ENCODE results near the gene GPRIN3.

GPRIN3 gene

DNA sequence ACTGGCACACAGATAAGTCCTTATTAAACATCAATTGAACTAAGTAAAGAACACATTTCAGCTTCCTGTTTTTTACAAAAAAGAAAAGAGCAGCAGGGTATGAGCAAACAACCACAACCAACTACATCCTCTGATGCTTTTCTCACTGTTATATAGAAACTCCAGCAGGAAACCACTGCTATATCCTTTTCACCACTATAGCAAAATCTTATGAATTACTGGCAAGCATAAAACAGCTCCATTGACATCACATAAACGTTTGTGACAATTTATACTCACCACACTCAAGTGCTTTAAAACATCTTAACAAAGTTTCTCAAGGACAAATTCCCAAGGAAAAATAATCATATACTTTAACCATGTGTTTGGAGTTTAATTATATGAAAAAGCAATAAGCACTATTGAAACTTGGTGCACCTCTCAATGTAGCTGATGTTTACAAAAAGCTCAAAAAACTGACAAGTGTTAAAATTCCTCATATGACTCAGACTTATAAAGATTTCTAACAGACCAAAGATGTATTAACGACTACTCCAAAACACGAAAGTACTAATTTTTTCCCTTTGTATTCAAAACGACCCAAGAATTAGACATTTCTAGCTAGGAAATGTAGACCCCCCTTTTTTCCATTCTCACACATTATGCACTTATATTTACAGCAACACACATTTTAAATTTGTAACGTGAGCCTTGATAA is 12.9 kb downstream of the GPRIN3 start:
- in situ Hi-C loops (cut with HindIII; ENCODE audit: low sequenced_read_pairs) = no loop called here

GRCh38 chr4:89293299-89293698 is 14.3 kb downstream of the GPRIN3 start:
- in situ Hi-C loops (cut with HindIII; ENCODE audit: low sequenced_read_pairs) = no loop called here

DNA sequence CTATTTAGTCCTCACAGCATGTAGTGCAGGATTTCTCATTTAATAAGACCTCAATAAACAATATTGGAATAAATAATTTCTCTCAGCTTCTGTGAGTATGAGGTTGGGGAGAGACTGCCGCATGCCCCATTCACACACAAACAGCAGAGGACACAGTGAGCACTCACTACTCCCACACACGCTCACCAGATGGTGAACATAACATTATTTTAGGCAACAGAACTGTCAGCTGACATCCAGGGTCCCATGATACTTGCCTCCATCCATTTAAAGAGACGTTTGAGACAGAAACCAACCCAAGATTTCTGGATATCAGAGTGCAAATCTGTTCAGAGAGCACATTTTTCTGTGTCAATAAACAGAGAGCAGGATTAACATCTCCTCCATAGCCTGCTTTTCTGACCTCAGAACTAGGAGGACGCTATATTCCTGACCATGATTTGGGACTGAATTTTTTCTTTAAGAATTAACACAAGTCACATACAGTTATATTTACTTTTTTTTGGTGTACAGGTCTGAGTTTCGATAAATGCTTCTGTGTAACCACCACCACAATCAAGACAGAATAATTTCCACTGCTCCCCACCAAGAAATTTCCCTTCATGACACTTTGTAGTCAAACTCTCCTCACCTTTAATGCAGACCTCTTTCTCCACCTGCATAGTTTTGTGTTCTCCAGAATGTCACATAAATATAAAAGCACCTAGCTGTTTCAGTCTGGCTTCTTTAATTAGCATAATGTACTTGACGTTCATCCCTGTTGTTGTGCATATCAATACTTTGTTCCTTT is 16.7 kb downstream of the GPRIN3 start:
- in situ Hi-C loops (cut with HindIII; ENCODE audit: low sequenced_read_pairs) = no loop called here

DNA sequence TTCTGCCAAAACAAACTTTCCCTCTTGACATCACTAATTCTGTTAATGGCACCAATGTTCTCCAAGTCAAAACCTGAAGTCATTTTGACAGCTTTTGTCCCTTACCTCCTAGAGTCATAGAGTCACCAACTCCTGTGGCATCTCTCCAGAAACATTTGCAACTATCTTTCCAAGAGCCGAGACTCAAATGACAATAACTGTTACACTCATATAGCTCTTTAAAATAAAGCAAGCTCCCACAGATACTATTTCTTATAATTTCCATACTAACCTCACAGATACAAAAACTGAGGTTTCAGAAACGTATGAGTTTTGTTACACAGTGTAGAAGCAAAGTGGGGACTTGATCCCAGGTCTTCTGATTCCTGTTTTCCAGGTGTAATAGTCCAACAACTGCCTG is 18.3 kb downstream of the GPRIN3 start:
- in situ Hi-C loops (cut with HindIII; ENCODE audit: low sequenced_read_pairs) = no loop called here

DNA sequence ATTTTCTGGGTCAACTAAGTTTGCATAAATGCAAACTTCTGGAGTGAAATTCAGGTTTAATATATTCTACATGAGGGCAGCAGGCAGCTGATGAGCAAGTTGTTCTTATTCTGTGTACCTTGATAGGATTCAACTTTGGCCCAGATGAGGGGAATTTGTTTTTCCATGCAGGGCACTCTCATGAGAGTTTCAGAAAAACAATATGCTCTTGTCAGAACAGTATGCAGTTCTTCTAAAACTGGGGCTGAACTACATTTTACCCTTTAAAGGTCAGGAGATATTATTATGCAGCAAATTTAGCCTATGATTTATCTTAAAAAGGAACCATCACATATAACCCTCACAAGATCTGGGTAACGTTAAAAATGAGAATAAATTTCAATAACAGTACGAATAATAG is 19.2 kb downstream of the GPRIN3 start:
- in situ Hi-C loops (cut with HindIII; ENCODE audit: low sequenced_read_pairs) = no loop called here

- in situ Hi-C loops (cut with HindIII; ENCODE audit: low sequenced_read_pairs) = no loop called here
These were observed 19.7 kb downstream of the GPRIN3 start for GRCh38 chr4:89287945-89288344.

DNA sequence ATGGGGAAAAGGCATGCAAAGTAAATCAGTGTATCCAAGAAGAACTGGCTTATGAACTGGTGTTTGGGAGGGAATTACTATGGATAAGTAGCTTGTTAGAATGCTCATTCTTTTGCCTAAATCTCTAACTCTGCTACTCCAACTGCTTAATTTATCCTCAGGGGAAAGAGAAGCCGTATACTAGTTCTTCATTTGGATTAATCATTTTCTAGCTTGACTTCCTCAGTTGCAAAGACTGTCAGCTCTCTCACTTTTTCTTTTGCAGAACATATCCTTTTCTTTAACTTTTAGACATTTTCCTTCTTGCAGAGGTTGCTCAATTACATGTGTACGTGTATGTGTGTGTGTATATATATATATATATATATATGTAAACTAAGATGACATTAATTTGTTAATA is 21.9 kb downstream of the GPRIN3 start:
- in situ Hi-C loops (cut with HindIII; ENCODE audit: low sequenced_read_pairs) = no loop called here

- in situ Hi-C loops (cut with HindIII; ENCODE audit: low sequenced_read_pairs) = no loop called here
These were observed 22.8 kb downstream of the GPRIN3 start for GRCh38 chr4:89284828-89285227.

DNA sequence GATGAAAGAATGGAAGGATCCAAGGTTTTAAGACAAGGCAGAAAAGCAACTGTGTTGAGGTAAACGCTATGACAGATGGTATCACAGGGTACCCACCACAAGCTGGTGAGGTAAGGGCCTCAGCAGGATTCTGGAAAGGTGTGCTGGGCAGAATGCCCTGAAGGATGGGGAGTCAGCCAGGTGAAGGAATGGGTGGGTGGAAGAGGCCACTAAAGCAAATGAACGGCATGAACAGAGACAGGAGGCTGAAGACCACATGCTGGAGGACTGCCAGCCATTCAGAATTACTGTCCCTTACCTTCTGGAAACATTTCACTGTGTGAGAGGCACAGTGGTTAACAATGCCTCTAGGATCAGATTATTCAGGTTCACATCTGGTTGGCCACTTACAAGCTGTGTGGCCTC is 23.6 kb downstream of the GPRIN3 start:
- in situ Hi-C loops (cut with HindIII; ENCODE audit: low sequenced_read_pairs) = no loop called here

DNA sequence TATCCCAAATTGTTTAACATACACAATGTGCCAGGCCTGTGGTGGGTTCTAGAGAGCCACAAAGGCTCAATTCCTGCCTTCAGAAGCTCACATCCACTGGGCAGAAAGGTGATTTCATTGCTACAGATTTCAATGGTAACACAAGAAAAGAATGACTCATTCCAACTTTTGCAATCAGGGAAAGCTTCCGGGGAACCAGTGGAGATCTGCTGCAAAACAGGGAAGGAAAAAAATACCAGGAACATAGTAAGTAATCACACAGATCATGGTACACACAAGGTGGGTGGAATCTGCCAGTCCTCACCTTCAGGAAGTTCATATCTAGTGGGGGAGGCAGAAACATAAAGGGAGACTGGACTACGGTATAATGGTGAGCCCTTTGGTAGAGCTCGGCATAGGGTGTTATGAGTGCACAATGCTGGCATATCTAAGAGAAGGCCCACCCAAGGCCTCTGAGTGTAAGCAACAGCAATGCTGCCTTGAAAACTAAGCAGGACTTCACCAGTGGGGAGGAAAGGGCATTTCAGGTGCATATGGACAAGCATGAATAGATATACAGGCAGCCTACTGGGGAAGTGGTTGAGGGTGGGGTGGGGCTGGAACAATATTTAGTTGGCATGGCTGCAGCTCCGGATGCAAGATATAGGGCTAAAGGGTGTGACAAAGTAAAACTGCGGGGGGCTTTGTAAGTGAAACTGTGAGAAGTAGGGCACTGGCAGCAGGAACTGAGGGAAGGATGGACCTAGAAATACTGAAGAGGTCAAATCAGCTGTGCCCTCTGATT is 24.2 kb downstream of the GPRIN3 start:
- in situ Hi-C loops (cut with HindIII; ENCODE audit: low sequenced_read_pairs) = no loop called here

DNA sequence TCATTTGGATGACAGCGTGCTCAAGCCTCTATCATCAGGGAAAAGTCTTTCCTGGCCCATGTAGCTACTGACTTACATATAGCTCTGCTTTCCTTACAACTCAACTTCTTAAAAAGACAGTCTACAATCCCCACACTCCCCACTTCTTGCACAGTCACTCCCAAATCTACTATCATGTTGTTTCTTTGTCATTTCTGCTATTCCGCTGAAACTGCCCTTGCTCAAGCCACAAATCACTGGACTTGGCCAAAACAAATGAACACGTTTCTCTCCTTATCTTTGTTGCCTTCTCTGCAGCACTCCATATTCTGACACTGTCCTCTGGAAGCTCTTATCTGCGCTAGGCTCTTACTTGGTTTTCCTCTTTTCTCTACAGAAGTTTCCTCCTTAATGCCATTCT is 28.2 kb downstream of the GPRIN3 start:
- in situ Hi-C loops (cut with HindIII; ENCODE audit: low sequenced_read_pairs) = no loop called here

- in situ Hi-C loops (cut with HindIII; ENCODE audit: low sequenced_read_pairs) = no loop called here
These were observed 30.2 kb downstream of the GPRIN3 start for GRCh38 chr4:89277412-89277811.

DNA sequence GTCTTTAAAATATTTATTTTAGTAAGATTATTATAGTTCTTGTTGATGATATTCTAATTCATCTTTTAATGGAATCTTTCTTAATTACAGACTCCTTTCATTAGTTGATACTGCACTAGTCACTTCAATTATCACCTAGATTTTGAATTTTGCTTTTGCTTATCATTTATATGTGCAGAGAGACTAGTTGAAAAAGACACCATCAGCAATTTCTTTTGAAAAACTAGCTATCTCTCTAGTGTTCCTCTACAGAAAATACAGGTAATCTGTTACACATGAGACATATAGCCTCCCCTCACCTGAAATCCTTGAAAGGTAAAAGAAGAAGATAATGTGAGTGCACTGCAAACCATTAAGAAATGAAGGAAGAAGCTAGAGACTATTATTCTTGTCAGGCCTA is 31.3 kb downstream of the GPRIN3 start:
- in situ Hi-C loops (cut with HindIII; ENCODE audit: low sequenced_read_pairs) = no loop called here

- in situ Hi-C loops (cut with HindIII; ENCODE audit: low sequenced_read_pairs) = no loop called here
These were observed 32.0 kb downstream of the GPRIN3 start for GRCh38 chr4:89275587-89275986.

- in situ Hi-C loops (cut with HindIII; ENCODE audit: low sequenced_read_pairs) = loop anchor here (25.0 kb wide), 1 partner anchor 639 kb away; no protein-coding TSS in a partner anchor
These were observed 33.9 kb downstream of the GPRIN3 start for GRCh38 chr4:89273741-89274141.

GRCh38 chr4:89270792-89271191 is 36.8 kb downstream of the GPRIN3 start:
- in situ Hi-C loops (cut with HindIII; ENCODE audit: low sequenced_read_pairs) = loop anchor here (25.0 kb wide), 1 partner anchor 642 kb away; no protein-coding TSS in a partner anchor

DNA sequence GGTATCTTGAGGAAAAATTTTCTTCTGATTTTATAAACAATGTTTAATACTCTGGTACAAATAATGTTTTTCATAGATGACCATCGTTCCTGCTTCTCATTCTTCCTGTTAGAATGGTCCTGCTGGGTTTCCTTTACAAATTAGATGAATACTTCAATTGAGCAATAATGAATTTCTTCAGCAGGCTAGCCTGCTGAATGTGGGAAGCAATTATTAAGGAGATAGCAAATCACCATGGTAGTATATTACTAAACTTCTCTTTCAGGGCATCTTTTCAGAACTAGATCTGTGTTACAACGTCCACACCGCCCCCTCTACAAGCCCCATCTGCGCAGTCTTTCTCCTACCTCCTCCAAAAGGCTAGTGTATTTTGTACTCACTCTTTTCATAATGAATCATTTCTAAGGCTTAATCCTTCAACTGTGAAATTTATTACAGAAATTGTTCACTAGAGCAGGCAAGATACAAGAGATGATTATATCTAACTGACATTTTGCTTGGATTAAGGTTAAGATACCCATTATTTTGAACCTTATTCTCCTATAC is 38.4 kb downstream of the GPRIN3 start:
- in situ Hi-C loops (cut with HindIII; ENCODE audit: low sequenced_read_pairs) = loop anchor here (25.0 kb wide), 1 partner anchor 643 kb away; no protein-coding TSS in a partner anchor

DNA sequence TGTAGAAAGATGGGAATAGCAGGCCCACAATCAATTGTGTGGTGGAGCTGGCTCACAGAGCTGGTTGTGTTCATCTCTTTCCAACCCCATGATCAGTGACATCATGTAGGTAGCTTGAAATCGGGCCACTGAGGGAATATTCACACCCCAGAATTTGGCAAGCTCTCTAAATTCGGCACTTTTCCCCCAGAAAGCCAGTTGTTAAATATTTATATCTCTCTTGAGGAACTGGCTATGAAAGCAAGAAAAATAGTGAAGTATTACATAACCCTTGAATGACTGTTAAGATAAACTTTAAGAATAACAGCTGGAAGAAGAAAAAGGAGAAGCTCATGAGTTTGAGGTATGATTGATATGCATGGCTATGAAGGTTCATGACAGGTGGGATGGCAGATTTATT is 38.9 kb downstream of the GPRIN3 start:
- in situ Hi-C loops (cut with HindIII; ENCODE audit: low sequenced_read_pairs) = loop anchor here (25.0 kb wide), 1 partner anchor 644 kb away; no protein-coding TSS in a partner anchor

- in situ Hi-C loops (cut with HindIII; ENCODE audit: low sequenced_read_pairs) = loop anchor here (25.0 kb wide), 1 partner anchor 644 kb away; no protein-coding TSS in a partner anchor
These were observed 39.8 kb downstream of the GPRIN3 start for GRCh38 chr4:89267846-89268245.

DNA sequence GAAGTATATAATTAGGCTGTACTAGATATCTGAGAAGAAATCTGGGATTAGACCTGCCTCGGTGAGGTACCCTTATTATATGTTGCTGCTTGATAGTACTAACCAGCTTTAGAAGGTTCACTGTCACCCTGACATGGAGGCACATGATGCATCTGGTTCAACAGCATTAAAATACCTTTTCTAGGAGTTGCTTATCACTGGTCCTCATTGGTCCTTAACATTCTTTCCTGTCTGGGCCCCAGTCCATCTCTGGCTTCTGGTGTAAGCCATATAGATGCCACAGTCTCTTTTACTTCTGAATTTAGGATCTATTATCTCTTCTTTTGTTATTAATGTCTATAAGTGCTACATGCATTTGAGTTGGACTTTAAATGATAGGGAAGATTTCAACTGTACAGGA is 40.2 kb downstream of the GPRIN3 start:
- in situ Hi-C loops (cut with HindIII; ENCODE audit: low sequenced_read_pairs) = loop anchor here (25.0 kb wide), 1 partner anchor 645 kb away; no protein-coding TSS in a partner anchor

DNA sequence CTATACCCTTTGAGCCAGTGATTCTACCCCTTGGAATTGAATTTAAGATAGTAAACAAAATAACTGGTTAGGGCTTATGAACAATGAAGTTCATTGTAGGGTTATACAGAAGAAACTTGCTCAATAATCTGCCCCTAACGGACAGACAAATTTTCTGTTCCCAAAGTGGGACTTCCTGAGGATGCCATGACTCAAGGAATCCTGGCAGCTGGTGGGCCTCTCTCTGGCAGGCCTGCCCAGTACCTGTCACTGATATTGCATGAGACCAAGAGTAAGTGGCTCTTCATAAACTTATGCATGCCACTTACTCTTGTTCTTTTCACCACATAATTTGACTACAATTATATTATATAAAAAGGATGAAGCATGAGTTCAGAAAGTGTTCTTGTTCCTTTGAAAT is 41.5 kb downstream of the GPRIN3 start:
- in situ Hi-C loops (cut with HindIII; ENCODE audit: low sequenced_read_pairs) = loop anchor here (25.0 kb wide), 1 partner anchor 646 kb away; no protein-coding TSS in a partner anchor
